GM19397 (cell line): ENCODE measurements around the gene TMEM213.

ENCODE experiments used
- ATAC-seq: cut with Tn5 transposase; IDR thresholded peaks from one replicate; pipeline ENCODE4 v1.9.1; 2021; ENCODE audit warnings: mild to moderate bottlenecking, moderate library complexity; ENCODE audit not compliant: unreplicated experiment

TMEM213 gene

GRCh38 chr7:138835087-138835486, 37.3 kb downstream of the TMEM213 start:
- no peak for ATAC-seq

- ATAC-seq, result no peak
These were observed 39.8 kb downstream of the TMEM213 start for GRCh38 chr7:138837627-138838026.

DNA sequence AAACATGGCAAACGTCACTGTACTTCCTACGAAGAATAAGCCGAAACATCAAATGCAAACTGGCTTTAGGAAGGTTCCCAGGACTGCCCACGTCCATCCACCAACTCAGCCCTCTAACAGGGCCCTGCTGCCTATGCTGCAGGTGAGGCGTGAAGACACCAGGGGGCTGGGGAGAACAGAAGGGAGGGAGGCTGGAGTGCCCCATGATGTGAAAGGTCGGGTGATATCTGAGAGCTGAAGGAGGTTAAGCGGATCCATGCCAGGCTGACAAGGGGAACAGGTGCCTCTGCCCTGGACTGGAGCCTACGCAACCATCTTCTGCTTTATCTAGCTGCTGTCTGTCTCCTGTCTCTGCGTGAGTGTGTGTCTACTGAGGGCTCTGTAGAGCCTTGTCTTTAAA, 40.4 kb downstream of the TMEM213 start:
- no peak for ATAC-seq

- ATAC-seq, result no peak
These were observed 44.3 kb downstream of the TMEM213 start for GRCh38 chr7:138842111-138842510.

DNA sequence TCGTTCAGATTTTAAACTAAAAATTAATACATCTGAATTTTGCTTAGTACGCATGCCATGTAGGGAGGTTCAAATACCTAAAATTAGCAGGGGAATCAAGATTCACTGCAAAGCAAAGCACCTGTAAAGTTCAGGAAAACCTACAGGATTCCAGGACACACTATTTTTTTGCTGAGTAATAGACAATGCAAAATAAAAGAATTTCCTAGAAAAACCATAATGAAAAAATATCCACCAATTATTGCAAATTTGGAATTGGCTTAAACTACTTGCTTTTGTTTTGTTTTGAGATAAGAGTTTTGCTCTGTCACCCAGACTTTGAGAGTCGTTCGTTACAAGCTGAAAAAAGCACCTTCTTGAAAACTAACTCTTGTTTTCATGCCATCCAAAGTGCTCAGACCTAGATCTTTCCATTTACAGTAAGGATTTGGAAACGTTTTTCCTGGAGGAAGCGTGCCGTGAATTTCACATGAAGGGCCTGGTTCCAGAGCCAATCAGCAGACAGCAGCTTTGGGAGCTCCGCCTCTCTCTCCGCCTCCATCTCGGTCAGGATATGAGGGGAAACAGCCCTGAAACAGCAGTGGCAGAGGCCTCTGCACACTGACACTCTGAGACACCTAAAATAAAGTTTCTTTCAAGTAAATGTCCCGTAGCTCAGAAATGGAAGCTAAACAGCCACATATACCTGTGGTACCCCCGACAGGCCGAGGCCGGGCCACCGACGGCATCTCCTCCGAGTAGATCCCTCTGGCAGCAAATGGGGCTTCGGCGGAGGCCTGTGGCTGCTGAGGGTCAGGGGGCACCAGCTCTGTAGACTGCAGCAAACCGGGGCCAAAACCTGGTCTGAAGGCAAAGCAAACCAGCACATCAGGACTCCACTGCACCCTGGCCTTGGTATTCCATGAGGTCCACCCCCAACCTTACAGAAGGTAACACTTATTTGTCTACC, 46.1 kb downstream of the TMEM213 start:
- no peak for ATAC-seq

DNA sequence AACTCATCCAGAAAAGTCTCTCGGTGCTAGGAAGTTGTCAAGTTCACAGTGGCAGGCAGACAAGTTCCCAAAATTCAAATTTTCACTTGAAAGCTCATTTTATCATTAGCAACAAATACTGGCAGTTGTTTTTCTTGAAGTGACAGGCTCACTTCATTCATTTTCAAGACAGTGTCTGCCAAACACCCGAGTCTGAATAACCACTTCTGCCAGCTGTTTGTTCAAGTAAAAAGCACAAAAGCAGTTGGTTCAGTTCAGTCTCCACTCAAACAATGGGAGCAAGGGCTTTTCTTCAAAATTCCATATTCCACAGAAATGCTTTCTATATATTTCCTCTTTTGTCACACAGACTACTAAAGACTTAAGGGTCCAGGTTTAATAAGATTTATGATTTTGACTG, 47.9 kb downstream of the TMEM213 start:
- no peak for ATAC-seq

GRCh38 chr7:138848056-138848980, 50.5 kb downstream of the TMEM213 start:
- no peak for ATAC-seq

GRCh38 chr7:138849701-138850100, 51.9 kb downstream of the TMEM213 start:
- no peak for ATAC-seq

GRCh38 chr7:138852469-138852868, 54.7 kb downstream of the TMEM213 start:
- ATAC-seq, result no peak

- no peak for ATAC-seq
These were observed 55.7 kb downstream of the TMEM213 start for GRCh38 chr7:138853448-138853847.

DNA sequence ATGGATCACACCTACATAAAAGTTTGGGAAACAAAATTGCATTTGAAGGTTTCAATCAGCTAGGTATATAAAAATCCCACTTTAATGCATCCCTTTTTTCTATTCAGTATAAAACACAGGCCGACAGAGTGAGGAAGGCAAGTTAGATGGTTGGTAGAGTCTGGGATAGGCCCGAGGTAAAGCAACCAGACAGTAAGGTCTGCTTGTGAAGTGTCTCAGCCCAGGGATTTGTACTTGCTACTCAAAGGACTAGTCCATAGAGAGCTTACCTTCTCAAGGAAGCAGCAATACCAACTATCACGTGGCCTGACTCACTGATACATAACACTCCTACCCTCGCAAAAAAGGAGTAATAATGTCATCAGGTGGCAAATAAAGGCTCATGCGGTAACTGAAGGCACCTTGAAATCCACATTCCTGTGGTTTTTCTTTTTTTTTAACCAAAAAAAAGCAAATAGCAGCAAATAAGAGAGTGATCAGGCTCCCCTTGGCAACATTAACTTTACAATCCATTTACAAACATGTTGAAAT, 56.4 kb downstream of the TMEM213 start:
- no peak for ATAC-seq

DNA sequence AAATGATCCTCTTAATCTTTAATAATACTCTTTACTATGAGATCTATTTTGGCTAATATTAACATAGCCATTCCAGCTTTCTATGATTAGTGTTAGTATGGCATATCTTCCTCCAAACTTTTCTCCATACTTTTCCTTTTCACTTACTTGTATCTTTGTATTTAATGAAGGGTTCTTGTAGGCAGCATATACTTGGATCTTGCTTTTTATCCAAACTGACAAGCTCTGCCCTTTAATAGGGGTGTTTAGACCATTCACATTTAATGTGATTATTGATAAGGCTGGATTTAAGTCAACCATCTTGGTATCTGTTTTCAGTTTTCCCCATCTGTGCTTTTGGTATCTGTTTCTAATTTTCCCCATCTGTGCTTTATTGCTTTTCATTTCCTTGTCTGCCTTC, 59.9 kb downstream of the TMEM213 start:
- ATAC-seq, result no peak

- no peak for ATAC-seq
These were observed 63.3 kb downstream of the TMEM213 start for GRCh38 chr7:138861051-138861450.

GRCh38 chr7:138863931-138864330, 66.1 kb downstream of the TMEM213 start:
- no peak for ATAC-seq

- no peak for ATAC-seq
These were observed 66.9 kb downstream of the TMEM213 start for GRCh38 chr7:138864667-138865066.

- no peak for ATAC-seq
These were observed 68.0 kb downstream of the TMEM213 start for GRCh38 chr7:138865843-138866242.

- ATAC-seq, result no peak
These were observed 68.6 kb downstream of the TMEM213 start for GRCh38 chr7:138866353-138866752.

- no peak for ATAC-seq
These were observed 70.0 kb downstream of the TMEM213 start for GRCh38 chr7:138867744-138868143.

DNA sequence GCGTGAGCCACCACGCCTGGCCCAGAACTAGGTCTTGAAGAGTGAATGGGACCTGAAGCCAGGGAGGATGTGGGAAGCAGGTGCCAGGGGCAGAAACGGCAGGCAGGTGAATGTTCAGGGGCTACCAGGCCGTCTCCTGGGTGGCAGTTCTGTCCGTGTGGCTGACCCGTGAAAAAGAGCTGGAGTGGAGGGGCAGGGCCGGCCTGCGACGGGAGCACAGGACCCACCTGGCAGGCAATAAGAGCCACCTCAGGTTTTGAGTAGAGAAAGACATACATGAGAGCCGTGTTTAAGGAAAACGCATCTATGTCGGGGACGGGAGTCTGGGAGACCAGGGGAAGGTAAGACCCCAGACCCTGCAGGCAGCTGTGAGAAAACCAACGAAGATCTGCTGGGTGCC, 70.9 kb downstream of the TMEM213 start:
- no peak for ATAC-seq

DNA sequence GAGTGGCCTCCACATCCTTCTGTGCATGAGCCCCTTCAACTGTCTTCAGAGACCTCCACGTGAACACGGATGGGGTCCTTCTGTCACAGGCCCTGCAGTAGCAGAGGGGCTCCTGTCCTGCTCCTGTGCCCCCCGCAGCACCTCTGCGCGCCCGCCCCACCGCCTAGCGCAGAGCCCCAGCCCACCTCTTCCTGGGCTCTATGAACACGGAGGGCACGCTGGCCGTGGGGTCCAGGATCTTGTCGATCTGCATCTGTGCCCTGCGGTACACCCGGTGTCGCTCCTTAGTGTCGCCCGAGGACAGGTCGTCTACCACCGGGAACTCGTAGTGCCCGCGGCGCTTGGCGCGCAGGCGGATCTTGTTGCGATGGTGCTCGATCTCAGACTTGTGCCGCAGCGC, 71.6 kb downstream of the TMEM213 start:
- no peak for ATAC-seq

GRCh38 chr7:138871065-138871813, 73.4 kb downstream of the TMEM213 start:
- no peak for ATAC-seq
